Parathyroid adenoma (tissue), 2 donors: Measurements from ENCODE around the gene TMEM179.

Experiments used
- H2AFZ ChIP-seq: fragments of 300-600 bp; sonication (generic); one replicate; pipeline ENCODE4 v1.7.0; 2017; ENCODE audit warnings: antibody characterized with exemption, mild to moderate bottlenecking
- H3K27ac ChIP-seq: fragments of 300-600 bp; sonication (generic); one replicate; pipeline ENCODE4 v1.7.0; 2017
- H3K27me3 ChIP-seq: fragments of 300-600 bp; sonication (generic); one replicate; pipeline ENCODE4 v1.7.0; 2017; ENCODE audit warnings: low read length; ENCODE audit not compliant: control insufficient read depth, insufficient read depth
- H3K36me3 ChIP-seq: fragments of 300-600 bp; sonication (generic); one replicate; pipeline ENCODE4 v1.7.0; 2017; ENCODE audit warnings: low read length; ENCODE audit not compliant: control insufficient read depth, insufficient read depth
- H3K4me1 ChIP-seq: fragments of 300-600 bp; sonication (generic); one replicate; pipeline ENCODE4 v1.7.0; 2017; ENCODE audit warnings: control low read depth
- H3K4me2 ChIP-seq: fragments of 300-600 bp; sonication (generic); one replicate; pipeline ENCODE4 v1.7.0; 2017; ENCODE audit warnings: low read length
- H3K4me3 ChIP-seq: fragments of 300-600 bp; sonication (generic); one replicate; pipeline ENCODE4 v1.7.0; 2017; ENCODE audit warnings: low read depth, low read length
- H3K79me2 ChIP-seq: fragments of 300-600 bp; sonication (generic); one replicate; pipeline ENCODE4 v1.7.0; 2017; ENCODE audit warnings: control low read depth
- H3K9ac ChIP-seq: fragments of 300-600 bp; sonication (generic); one replicate; pipeline ENCODE4 v1.7.0; 2017; ENCODE audit warnings: mild to moderate bottlenecking
- H3K9me3 ChIP-seq: fragments of 300-600 bp; sonication (generic); one replicate; pipeline ENCODE4 v1.7.0; 2017; ENCODE audit warnings: low read length; ENCODE audit not compliant: control insufficient read depth
- CTCF ChIP-seq: fragments of 300-600 bp; sonication (generic); IDR thresholded peaks from one replicate; pipeline ENCODE4 v1.7.0; 2017; ENCODE audit warnings: antibody characterized with exemption, mild to moderate bottlenecking
- donor health status: primary hyperparathyroidism.

TMEM179 gene

DNA sequence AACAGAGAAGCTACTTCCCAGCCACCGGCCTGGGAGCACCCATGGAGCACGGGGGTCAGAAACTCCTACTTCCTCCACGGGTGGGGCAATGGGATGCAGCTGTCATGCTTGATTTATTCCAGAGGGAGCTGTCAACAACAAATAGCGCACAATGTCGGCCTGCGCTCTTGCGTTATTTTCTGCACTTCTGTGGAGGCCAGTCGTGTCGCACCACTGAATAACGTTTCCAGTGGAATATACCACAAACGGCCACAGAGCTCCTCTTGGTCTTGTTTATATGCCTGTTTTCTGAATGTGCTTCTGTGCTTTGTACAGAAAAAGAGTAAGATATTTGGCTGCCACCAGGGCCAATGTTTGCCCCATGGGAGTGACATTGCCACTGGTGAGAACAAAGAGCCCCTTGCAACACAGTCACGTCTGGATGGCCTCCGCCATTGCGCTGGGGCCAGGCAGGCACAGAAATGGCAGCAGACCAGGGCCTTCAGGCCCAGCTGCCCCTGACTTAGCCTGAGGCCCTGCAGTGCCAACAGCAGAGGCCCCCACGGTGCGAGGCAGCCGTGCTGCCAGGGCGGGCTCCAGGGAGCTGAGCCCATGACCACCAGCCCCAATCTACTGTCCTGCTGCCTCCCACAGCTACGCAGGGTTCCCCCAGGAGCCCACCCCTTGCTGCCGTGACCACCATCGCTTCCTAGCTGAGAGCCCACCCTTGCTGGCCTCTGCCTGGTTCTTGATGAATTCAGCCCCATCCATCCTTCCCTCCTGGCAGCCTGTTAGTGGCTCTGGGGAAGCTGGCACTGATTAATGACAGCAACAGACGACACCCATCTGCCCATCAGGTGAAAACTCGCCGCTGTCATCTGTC, 28.9 kb upstream of the TMEM179 start:
- no peak overlapping the region for H3K27ac ChIP-seq
- no peaks in the 10 kb centered on the region for H3K4me1 ChIP-seq
- no peaks in the 10 kb centered on the region for H3K9me3 ChIP-seq
- no peaks in the 10 kb centered on the region for H3K27me3 ChIP-seq
- H3K9ac ChIP-seq: no peak overlapping the region
- H3K79me2 ChIP-seq: no peaks in the 10 kb centered on the region
- H2AFZ ChIP-seq: no peak overlapping the region
- TF ChIP-seq CTCF: no peak
- H3K4me2 ChIP-seq: no peak overlapping the region
- no peaks in the 10 kb centered on the region for H3K36me3 ChIP-seq
- H3K4me3 ChIP-seq: no peak overlapping the region

DNA sequence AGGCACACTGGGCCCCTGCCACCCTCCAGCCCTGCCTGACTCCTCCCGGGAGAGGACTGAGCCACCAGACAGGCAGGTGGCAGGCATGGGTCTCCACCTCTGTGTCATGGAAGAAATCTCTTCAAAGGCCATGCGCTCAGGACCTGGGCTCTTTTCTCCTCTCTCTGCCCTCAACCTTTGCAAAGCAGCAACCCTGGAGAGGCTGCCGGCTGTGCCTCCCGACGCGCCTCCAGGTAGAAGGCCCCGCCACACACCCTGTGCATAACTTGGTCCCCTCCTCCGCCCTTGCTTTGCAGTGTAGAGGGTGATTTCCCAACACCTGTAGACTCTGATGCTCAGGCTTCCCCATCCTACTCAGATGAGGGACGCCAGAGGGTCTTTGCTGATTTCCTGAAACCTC, 28.2 kb upstream of the TMEM179 start:
- H3K27me3 ChIP-seq: no peaks in the 10 kb centered on the region
- H3K4me1 ChIP-seq: no peaks in the 10 kb centered on the region
- no peaks in the 10 kb centered on the region for H3K9me3 ChIP-seq
- H3K9ac ChIP-seq: no peak overlapping the region
- H3K27ac ChIP-seq: no peak overlapping the region
- no peaks in the 10 kb centered on the region for H3K36me3 ChIP-seq
- H3K79me2 ChIP-seq: no peaks in the 10 kb centered on the region
- no peak overlapping the region for H2AFZ ChIP-seq
- H3K4me3 ChIP-seq: no peak overlapping the region
- no peak overlapping the region for H3K4me2 ChIP-seq
- TF ChIP-seq CTCF: no peak

DNA sequence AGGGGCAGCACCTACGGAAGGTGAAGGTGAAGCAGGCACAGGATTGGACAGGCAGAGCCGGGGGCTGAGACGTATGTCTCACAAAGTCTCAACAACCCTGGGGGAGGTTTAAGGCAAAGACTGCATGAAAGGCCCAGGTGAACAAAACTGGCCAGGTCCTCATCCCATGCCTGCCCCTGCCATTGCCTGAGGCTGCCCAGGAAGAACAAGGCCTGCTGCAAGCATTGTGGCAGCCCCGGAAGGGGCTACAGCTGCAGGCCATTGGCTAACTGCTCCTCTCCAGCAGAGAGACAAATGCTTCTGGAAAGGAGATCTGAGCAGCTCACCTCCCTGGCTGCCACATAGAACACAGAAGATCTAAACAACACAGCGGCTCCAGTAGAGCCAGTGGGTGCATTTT, 20.4 kb upstream of the TMEM179 start:
- Histone ChIP-seq H3K9me3 (no peaks in the 10 kb centered on the region), H3K27ac (no peak overlapping the region), H3K4me3 (no peak overlapping the region), H3K4me1 (no peaks in the 10 kb centered on the region), H3K27me3 (no peaks in the 10 kb centered on the region), H3K4me2 (no peak overlapping the region), H2AFZ (no peak overlapping the region), H3K9ac (no peak overlapping the region), H3K79me2 (no peaks in the 10 kb centered on the region), H3K36me3 (no peaks in the 10 kb centered on the region)
- TF ChIP-seq CTCF: no peak

DNA sequence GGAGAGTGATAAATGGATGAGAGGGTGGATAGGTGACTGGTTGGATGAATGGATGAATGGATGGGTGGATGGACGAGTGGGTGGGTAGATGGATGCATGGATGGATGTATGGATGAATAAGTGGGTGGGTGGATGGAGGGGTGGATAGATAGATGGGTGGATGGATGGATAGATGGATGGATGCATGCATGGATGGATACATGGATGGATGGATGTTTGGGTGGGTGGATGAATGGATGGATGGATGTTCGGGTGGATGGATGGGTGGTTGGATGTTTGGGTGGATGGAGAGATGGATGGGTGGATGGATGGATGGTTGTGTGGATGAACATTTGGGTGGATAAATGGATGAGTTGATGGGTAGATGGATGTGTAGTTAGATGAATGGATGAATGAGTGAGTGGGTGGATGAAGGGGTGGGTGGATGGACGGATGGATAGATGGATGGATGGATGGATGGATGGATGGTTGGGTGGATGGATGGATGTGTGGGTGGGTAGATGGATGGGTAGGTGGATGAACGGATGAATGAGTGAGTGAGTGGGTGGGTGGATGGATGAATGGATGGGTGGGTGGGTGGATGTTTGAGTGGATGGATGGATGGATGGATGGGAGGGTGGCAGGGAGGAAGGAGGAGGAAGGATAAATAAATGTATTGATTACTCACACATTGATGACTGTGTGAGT, 9.7 kb upstream of the TMEM179 start:
- no peak for TF ChIP-seq CTCF
- H3K27me3 ChIP-seq: no peaks in the 10 kb centered on the region

More for the DNA sequence above, 9.7 kb upstream of the TMEM179 start:
- no peaks in the 10 kb centered on the region for H3K9me3 ChIP-seq
- no peak overlapping the region for H3K27ac ChIP-seq
- no peak overlapping the region for H2AFZ ChIP-seq
- no peak overlapping the region for H3K4me2 ChIP-seq
- H3K9ac ChIP-seq: no peak overlapping the region
- H3K79me2 ChIP-seq: no peaks in the 10 kb centered on the region
- no peaks in the 10 kb centered on the region for H3K36me3 ChIP-seq
- no peak overlapping the region for H3K4me3 ChIP-seq
- H3K4me1 ChIP-seq: no peaks in the 10 kb centered on the region
